BLaER1 (cell line): ENCODE results near the gene ZNF415.

Experiments used
- H3K27ac ChIP-seq: shearing (Covaris generic); formaldehyde crosslinking; 2 replicates; pipeline ENCODE4 v1.8.1; 2022
- H3K27me3 ChIP-seq: shearing (Covaris generic); formaldehyde crosslinking; 2 replicates; pipeline ENCODE4 v1.8.1; 2022
- H3K36me3 ChIP-seq: shearing (Covaris generic); formaldehyde crosslinking; 2 replicates; pipeline ENCODE4 v1.8.1; 2022
- H3K4me1 ChIP-seq: shearing (Covaris generic); formaldehyde crosslinking; 2 replicates; pipeline ENCODE4 v1.8.1; 2022
- H3K4me2 ChIP-seq: shearing (Covaris generic); formaldehyde crosslinking; 2 replicates; pipeline ENCODE4 v1.8.1; 2022
- H3K4me3 ChIP-seq: shearing (Covaris generic); formaldehyde crosslinking; 2 replicates; pipeline ENCODE4 v1.8.1; 2022
- H3K9ac ChIP-seq: shearing (Covaris generic); formaldehyde crosslinking; 2 replicates; pipeline ENCODE4 v1.8.1; 2022
- H3K9me3 ChIP-seq: shearing (Covaris generic); formaldehyde crosslinking; 2 replicates; pipeline ENCODE4 v1.8.1; 2022
- H4K20me1 ChIP-seq: shearing (Covaris generic); formaldehyde crosslinking; 2 replicates; pipeline ENCODE4 v1.8.1; 2022
- Cebpa-rat ChIP-seq: shearing (Covaris generic); IDR thresholded peaks from 2 replicates; pipeline ENCODE4 v1.8.1; 2022

Gene ZNF415

GRCh38 chr19:53057904-53058580 is 74.7 kb downstream of the ZNF415 start:
- peaks cover 78% of the 10 kb centered on the region for H3K9me3 ChIP-seq
- no peaks in the 10 kb centered on the region for H3K27me3 ChIP-seq
- TF ChIP-seq Cebpa-rat = no peak
- H3K4me1 ChIP-seq = peaks cover 15% of the 10 kb centered on the region
- H3K4me2 ChIP-seq = no peak overlapping the region
- no peak overlapping the region for H3K4me3 ChIP-seq
- no peaks in the 10 kb centered on the region for H4K20me1 ChIP-seq
- H3K9ac ChIP-seq = no peak overlapping the region
- H3K27ac ChIP-seq = no peak overlapping the region
- H3K36me3 ChIP-seq = peaks cover 20% of the 10 kb centered on the region
